HepG2 (cell line): ENCODE measurements around the gene ETFDH. TPM values are rescaled to one million over a fixed set of nuclear protein-coding genes. Genes with fewer than 3 reads are reported as not detected.

Experiments
- ARNT ChIP-seq: fragments of 450-650 bp; IDR thresholded peaks from 2 replicates; pipeline ENCODE4 v1.6.1; 2017
- ATF3 ChIP-seq: sonication (generic); formaldehyde crosslinking; IDR thresholded peaks from 2 replicates; pipeline ENCODE4 v1.4.0; 2020; ENCODE audit warnings: missing genetic modification reagents
- CCDC6 ChIP-seq: sonication (generic); formaldehyde crosslinking; IDR thresholded peaks from 2 replicates; pipeline ENCODE4 v1.8.1; 2022; ENCODE audit warnings: mild to moderate bottlenecking, missing genetic modification reagents, moderate library complexity
- ESRRA ChIP-seq: sonication (generic); formaldehyde crosslinking; IDR thresholded peaks from 2 replicates; pipeline ENCODE4 v1.5.1; 2020; ENCODE audit warnings: mild to moderate bottlenecking, low read depth, missing genetic modification reagents
- HMGA1 ChIP-seq: sonication (generic); formaldehyde crosslinking; conservative IDR thresholded peaks from 2 replicates; pipeline ENCODE4 v1.4.0; 2020; ENCODE audit warnings: missing genetic modification reagents
- HNRNPK ChIP-seq: fragments of 200-400 bp; formaldehyde crosslinking; IDR thresholded peaks from 2 replicates; pipeline ENCODE4 v1.6.1; 2018; ENCODE audit warnings: low read length, low read depth, moderate library complexity, mild to moderate bottlenecking; ENCODE audit not compliant: poor library complexity, severe bottlenecking
- KLF11 ChIP-seq: IDR thresholded peaks from 2 replicates; pipeline ENCODE4 v1.6.1; 2016; ENCODE audit warnings: missing compliant biosample characterization
- KMT2A ChIP-seq: sonication (generic); formaldehyde crosslinking; IDR thresholded peaks from 2 replicates; pipeline ENCODE4 v1.4.0; 2020; ENCODE audit warnings: missing genetic modification reagents
- MAFK ChIP-seq, 2 experiments: IDR thresholded peaks in 1 of 2; conservative IDR thresholded peaks in 1 of 2; 2 replicates each; pipeline ENCODE4 v1.6.1; 2011; ENCODE audit warnings: improper control_type of control experiment in 2 of 2, low read length in 2 of 2
- MEF2D ChIP-seq: sonication (generic); formaldehyde crosslinking; IDR thresholded peaks from 2 replicates; pipeline ENCODE4 v1.5.1; 2020; ENCODE audit warnings: mild to moderate bottlenecking, missing genetic modification reagents
- MXD1 ChIP-seq: sonication (generic); formaldehyde crosslinking; IDR thresholded peaks from 2 replicates; pipeline ENCODE4 v1.4.0; 2020; ENCODE audit warnings: mild to moderate bottlenecking, missing genetic modification reagents
- NCOR1 ChIP-seq: fragments of 200-600 bp; sonication (generic); IDR thresholded peaks from 2 replicates; pipeline ENCODE4 v1.7.0; 2017; ENCODE audit warnings: antibody characterized with exemption, low read length, borderline replicate concordance
- RBFOX2 ChIP-seq: fragments of 200-400 bp; formaldehyde crosslinking; IDR thresholded peaks from 2 replicates; pipeline ENCODE4 v1.6.1; 2017; ENCODE audit warnings: low read depth, mild to moderate bottlenecking, low read length
- REPIN1 ChIP-seq: sonication (generic); formaldehyde crosslinking; IDR thresholded peaks from 2 replicates; pipeline ENCODE4 v1.8.0; 2022; ENCODE audit warnings: missing genetic modification reagents, low read depth, mild to moderate bottlenecking, borderline replicate concordance
- RFX3 ChIP-seq: IDR thresholded peaks from 2 replicates; pipeline ENCODE4 v1.6.1; 2016; ENCODE audit warnings: missing biosample characterization, missing genetic modification reagents
- SRF ChIP-seq: IDR thresholded peaks from 2 replicates; pipeline ENCODE4 v1.6.1; 2011; ENCODE audit warnings: mild to moderate bottlenecking, low read depth, low read length, moderate library complexity
- TMF1 ChIP-seq: sonication (generic); formaldehyde crosslinking; IDR thresholded peaks from 2 replicates; pipeline ENCODE4 v1.8.1; 2022; ENCODE audit warnings: low read depth, missing genetic modification reagents
- TOE1 ChIP-seq: sonication (generic); formaldehyde crosslinking; IDR thresholded peaks from 2 replicates; pipeline ENCODE4 v1.4.0; 2020; ENCODE audit warnings: mild to moderate bottlenecking, missing genetic modification reagents
- TOPORS ChIP-seq: sonication (generic); formaldehyde crosslinking; IDR thresholded peaks from 2 replicates; pipeline ENCODE4 v1.8.0; 2023; ENCODE audit warnings: mild to moderate bottlenecking, missing genetic modification reagents
- TRIM24 ChIP-seq: sonication (generic); formaldehyde crosslinking; IDR thresholded peaks from 2 replicates; pipeline ENCODE4 v1.8.0; 2022; ENCODE audit warnings: mild to moderate bottlenecking, missing genetic modification reagents
- ZBTB26 ChIP-seq: IDR thresholded peaks from 2 replicates; pipeline ENCODE4 v1.6.1; 2016; ENCODE audit warnings: missing compliant biosample characterization, missing genetic modification reagents, borderline replicate concordance
- ZNF30 ChIP-seq: sonication (generic); formaldehyde crosslinking; IDR thresholded peaks from 2 replicates; pipeline ENCODE4 v1.5.0; 2020; ENCODE audit warnings: mild to moderate bottlenecking, missing genetic modification reagents
- ZNF329 ChIP-seq: sonication (generic); formaldehyde crosslinking; IDR thresholded peaks from 2 replicates; pipeline ENCODE4 v1.9.0; 2021; ENCODE audit warnings: low read depth, mild to moderate bottlenecking, missing genetic modification reagents
- ZNF34 ChIP-seq: sonication (generic); formaldehyde crosslinking; IDR thresholded peaks from 2 replicates; pipeline ENCODE4 v1.4.0; 2020; ENCODE audit warnings: mild to moderate bottlenecking, missing genetic modification reagents, borderline replicate concordance
- ZNF446 ChIP-seq: sonication (generic); formaldehyde crosslinking; IDR thresholded peaks from 2 replicates; pipeline ENCODE4 v1.5.0; 2020; ENCODE audit warnings: mild to moderate bottlenecking, missing genetic modification reagents
- ZNF549 ChIP-seq: sonication (generic); formaldehyde crosslinking; IDR thresholded peaks from 2 replicates; pipeline ENCODE4 v1.5.0; 2020; ENCODE audit warnings: missing genetic modification reagents
- ZNF703 ChIP-seq: sonication (generic); formaldehyde crosslinking; IDR thresholded peaks from 2 replicates; pipeline ENCODE4 v1.5.1; 2020; ENCODE audit warnings: missing genetic modification reagents, mild to moderate bottlenecking, moderate library complexity, borderline replicate concordance
- ZNF773 ChIP-seq: sonication (generic); formaldehyde crosslinking; IDR thresholded peaks from 2 replicates; pipeline ENCODE4 v1.4.0; 2020; ENCODE audit warnings: missing genetic modification reagents, borderline replicate concordance
- ZNF883 ChIP-seq: sonication (generic); formaldehyde crosslinking; IDR thresholded peaks from 2 replicates; pipeline ENCODE4 v1.5.1; 2020; ENCODE audit warnings: mild to moderate bottlenecking, missing genetic modification reagents; ENCODE audit errors: not compliant biosample characterization
- polyA plus RNA-seq, 8 experiments: library from polyadenylated mRNA; depleted of rRNA in 3 of 8; stranded (reverse) in 7 of 8; unstranded in 1 of 8; fragments of >200 nt; fragmentation: Illumina TruSeq in 4 of 8; extraction: Trizol in 4 of 8; gene quantifications; 2 replicates each; pipeline versions ENCODE4 v1.2.1 to v1.2.3, GENCODE V29; 2011 to 2016; ENCODE audit warnings: low read depth in 4 of 8, missing spikeins in 1 of 8, mixed read lengths in 1 of 8; ENCODE audit not compliant: insufficient read depth in 1 of 8
- total RNA-seq, 5 experiments: library from RNA; depleted of rRNA; stranded (reverse); fragments of >200 nt; fragmentation: Illumina TruSeq; extraction: Trizol; gene quantifications; 2 replicates each; pipeline ENCODE4 v1.2.3, GENCODE V29; 2016; ENCODE audit warnings: low read depth in 1 of 5

Gene ETFDH
- total and polyA plus RNA-seq, 2 of the 13 experiments (the other 11 are each of a cell fraction or from before 2014, with no cell fraction given), result 14.7 to 17.8 TPM

GRCh38 chr4:158722917-158723793, 51.1 kb downstream of the ETFDH start, which contains the start of gene PPID (continued):
- TF ChIP-seq HNRNPK (no peak), KMT2A (CRISPR knock-in tag) (peak; percentile 96), TMF1 (CRISPR knock-in tag) (no peak), ZNF773 (CRISPR knock-in tag) (0 out of 2 replicates have a peak, but pooled peaks have one; percentile 47), RFX3 (CRISPR knock-in tag) (no peak), ZNF34 (CRISPR knock-in tag) (no peak; the same call in 1 of the 2 replicates), ARNT (no peak), ZNF549 (no peak), CCDC6 (CRISPR knock-in tag) (peak; percentile 71; the same call in 1 of the 2 replicates), ZNF30 (no peak), REPIN1 (CRISPR knock-in tag) (peak; percentile 91), MAFK (conservative IDR thresholded peaks at IDR 0.05 in 1 of 2, IDR thresholded peaks at IDR 0.05 in 1 of 2; ENCODE audit: low read length in 2 of 2) (no peak), MXD1 (peak; percentile 90), ZNF446 (CRISPR knock-in tag) (0 out of 2 replicates have a peak, but pooled peaks have one; percentile 26), TRIM24 (no peak), TOE1 (CRISPR knock-in tag) (no peak; the same call in 1 of the 2 replicates), HMGA1 (CRISPR knock-in tag) (no peak), KLF11 (peak; percentile 88; the same call in 1 of the 2 replicates), ZBTB26 (peak; percentile 67), ATF3 (CRISPR knock-in tag) (no peak), ESRRA (CRISPR knock-in tag) (0 out of 2 replicates have a peak, but pooled peaks have one; percentile 15), SRF (no peak), TOPORS (CRISPR knock-in tag) (no peak; the same call in 1 of the 2 replicates), MEF2D (CRISPR knock-in tag) (peak; percentile 75; the same call in 1 of the 2 replicates), RBFOX2 (peak; percentile 93), ZNF883 (CRISPR knock-in tag) (no peak), NCOR1 (0 out of 2 replicates have a peak, but pooled peaks have one; percentile 38), ZNF703 (CRISPR knock-in tag) (no peak), ZNF329 (CRISPR knock-in tag) (no peak)
